Lower leg skin (tissue), 4 donors: ENCODE results near the gene RNF113B. TPM values are rescaled to one million over a fixed set of nuclear protein-coding genes. Genes with fewer than 3 reads are reported as not detected.

Experiments used
- DNase-seq, 2 donors: peaks; one replicate each; pipeline ENCODE4 v3.0.0-alpha.2; 2019; ENCODE audit warnings: low spot score in 2 of 2
- H3K4me3 ChIP-seq: fragments of 200-600 bp; sonication (generic); 2 replicates; pipeline ENCODE4 v1.5.1; 2017; ENCODE audit warnings: mild to moderate bottlenecking, low read depth; ENCODE audit not compliant: poor library complexity, severe bottlenecking
- POLR2A ChIP-seq, 2 donors: fragments of 450-650 bp; IDR thresholded peaks; one replicate each; pipeline ENCODE4 v1.6.1; 2016 to 2017; ENCODE audit warnings: antibody characterized with exemption in 2 of 2, mild to moderate bottlenecking in 1 of 2, moderate library complexity in 1 of 2
- WGBS, 2 donors: methylation state at CpG; one replicate each; pipeline ENCODE4 v1.1.5; 2018; 5-methylcytosine and 5-hydroxymethylcytosine counted together
- intact Hi-C: fragments of 100-400 bp; cut with DNase I; formaldehyde crosslinking; loops from one replicate; pipeline ENCODE4 v1.15.0; 2023; ENCODE audit warnings: low total_unique reads
- total RNA-seq, 4 donors: library from RNA; depleted of rRNA; stranded (reverse); fragments of >200 nt; gene quantifications; one replicate each; pipeline ENCODE4 v1.1.0, GENCODE V29; 2016
- TF ChIP-seq, protein P1 (sequence below), 3 donors: fragments of 450-650 bp; IDR thresholded peaks; one replicate each; pipeline ENCODE4 v1.5.1; 2016; ENCODE audit warnings: antibody characterized with exemption in 3 of 3, mild to moderate bottlenecking in 3 of 3, moderate library complexity in 2 of 3

Gene RNF113B
- total RNA-seq, 4 donors from 2014 or later: not detected

DNA sequence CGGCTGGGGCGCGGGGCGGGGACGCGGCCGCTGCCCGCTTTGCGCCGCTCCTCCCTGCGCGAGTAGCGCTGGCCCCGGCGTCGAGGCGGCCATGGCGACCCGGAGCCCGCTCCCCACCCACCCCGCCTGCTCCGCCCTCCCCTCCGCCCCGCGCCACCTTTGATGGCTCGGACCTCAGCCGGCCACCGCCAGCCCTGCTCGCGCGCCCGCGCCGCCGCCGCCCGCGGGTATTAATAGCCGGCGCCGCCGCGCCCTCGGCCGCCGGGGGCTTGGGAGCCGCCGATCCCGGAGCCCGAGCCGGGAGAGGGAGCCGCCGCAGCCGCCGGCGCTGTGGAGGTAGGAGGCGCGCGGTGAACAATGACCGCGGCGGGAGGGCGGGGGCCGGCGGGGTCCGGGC, 33.9 kb downstream of the RNF113B start:
- intact Hi-C loops: no loop called here
- H3K4me3 ChIP-seq: peak overlapping the region; percentile 66
- no peak for DNase-seq
- WGBS, 2 donors: no CpG with 5 or more reads among the region's 66 CpGs
- no peak for TF ChIP-seq POLR2A (IDR thresholded peaks at IDR 0.05)
- TF ChIP-seq, protein P1, sequence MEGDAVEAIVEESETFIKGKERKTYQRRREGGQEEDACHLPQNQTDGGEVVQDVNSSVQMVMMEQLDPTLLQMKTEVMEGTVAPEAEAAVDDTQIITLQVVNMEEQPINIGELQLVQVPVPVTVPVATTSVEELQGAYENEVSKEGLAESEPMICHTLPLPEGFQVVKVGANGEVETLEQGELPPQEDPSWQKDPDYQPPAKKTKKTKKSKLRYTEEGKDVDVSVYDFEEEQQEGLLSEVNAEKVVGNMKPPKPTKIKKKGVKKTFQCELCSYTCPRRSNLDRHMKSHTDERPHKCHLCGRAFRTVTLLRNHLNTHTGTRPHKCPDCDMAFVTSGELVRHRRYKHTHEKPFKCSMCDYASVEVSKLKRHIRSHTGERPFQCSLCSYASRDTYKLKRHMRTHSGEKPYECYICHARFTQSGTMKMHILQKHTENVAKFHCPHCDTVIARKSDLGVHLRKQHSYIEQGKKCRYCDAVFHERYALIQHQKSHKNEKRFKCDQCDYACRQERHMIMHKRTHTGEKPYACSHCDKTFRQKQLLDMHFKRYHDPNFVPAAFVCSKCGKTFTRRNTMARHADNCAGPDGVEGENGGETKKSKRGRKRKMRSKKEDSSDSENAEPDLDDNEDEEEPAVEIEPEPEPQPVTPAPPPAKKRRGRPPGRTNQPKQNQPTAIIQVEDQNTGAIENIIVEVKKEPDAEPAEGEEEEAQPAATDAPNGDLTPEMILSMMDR (IDR thresholded peaks at IDR 0.05): no peak

DNA sequence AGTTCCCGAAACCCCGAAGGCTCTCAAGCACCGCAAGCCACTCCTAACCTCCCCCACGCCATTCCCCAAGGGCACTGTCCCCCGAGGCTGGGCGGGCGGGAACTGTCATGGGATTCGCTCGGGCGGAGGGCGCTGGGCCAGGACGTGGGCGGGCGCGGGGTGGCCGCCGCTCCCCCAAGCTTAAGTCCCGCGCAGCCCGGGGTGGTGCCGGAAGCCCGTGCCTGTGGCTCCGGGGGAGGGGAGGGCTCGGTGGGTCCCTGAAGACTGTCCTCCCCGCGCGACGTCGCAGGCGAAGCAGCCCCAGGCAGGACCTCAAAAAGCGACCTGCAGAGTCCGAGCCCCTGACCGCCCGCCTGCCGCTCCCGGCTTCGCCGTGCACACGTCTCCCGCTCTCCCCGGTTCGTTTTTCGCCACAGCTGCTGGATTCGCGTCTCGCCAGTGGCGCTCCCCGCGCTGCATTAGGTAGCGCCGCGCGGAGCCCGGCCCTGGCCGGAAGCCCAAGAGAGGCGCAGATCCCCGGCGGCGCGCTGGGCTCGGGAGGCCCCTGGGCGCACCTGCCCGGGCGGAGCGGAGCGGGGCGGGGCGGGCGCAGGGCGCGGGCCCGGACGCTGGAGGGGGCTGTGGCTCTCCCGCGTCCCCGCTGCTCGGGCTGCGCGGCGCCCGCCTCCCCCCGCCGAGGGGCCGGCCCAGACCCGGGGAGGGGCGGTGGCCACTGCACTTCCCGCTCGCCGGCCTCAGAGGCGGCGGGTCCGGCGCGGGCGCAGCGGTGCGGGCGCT, 34.5 kb downstream of the RNF113B start, which contains the start of gene FARP1:
FARP1 (plus strand) TSS at position 715 of the 777 bp plus-strand sequence. CDS start 70,149 bp downstream, outside the sequence.
- H3K4me3 ChIP-seq: peak within 1 kb of the TSS; percentile 66
- 0 to 1% methylated on average over 17 to 43 of the region's 98 CpGs for WGBS, 2 donors
- intact Hi-C loops: no loop called here
- DNase-seq: peak; percentile 45 to 93
- no peak for TF ChIP-seq POLR2A (IDR thresholded peaks at IDR 0.05)
- TF ChIP-seq, protein P1 (IDR thresholded peaks at IDR 0.05): no peak

DNA sequence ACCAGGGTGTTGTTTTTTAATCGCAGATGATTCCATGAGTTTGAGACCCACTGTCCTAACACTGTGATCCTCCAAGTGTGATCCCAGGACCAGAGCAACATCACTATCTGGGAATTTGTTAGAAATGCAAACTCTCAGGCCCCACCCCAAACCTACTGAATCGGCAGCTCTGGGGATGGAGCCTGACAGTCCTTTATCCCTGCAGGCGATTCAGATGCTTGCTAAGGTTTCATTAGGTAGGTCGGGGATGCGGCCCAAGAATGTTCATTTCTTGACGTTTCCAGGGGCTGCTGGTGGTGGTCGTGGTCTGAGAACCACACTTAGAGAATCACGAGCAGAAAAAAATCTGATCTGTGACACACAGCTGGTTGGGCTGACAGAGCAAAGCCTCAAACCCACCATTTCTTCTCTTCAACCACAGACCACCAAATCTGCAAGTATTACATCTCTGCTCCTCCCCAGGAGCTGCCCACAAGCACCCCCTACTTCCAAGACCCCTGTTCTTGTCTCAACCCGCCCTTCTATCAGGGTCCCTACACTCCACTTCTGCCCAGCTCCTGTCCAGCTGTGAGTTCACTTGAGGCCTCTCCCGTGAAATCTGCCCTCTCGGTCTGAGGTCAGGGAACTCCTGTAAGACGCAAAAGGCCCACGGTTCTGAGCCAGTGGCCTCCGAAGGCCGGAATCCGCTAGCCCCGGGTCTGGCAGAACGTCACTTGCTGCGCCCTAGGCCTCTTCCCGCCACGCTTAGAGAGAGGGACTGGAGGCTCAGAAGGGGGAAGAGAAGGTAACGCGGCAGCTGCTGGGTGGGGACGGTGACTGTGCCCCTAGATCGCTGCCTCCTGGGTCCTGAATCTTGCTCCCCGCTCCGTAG, 35.3 kb downstream of the RNF113B start:
- peak overlapping the region; percentile 43 for H3K4me3 ChIP-seq
- TF ChIP-seq, protein P1 (IDR thresholded peaks at IDR 0.05): no peak
- TF ChIP-seq POLR2A (IDR thresholded peaks at IDR 0.05): no peak
- intact Hi-C loops: no loop called here
- WGBS, 2 donors: 34 to 39% methylated on average over 27 of the region's 27 CpGs
- DNase-seq: peak in 1 of 2 donors; percentile 87

DNA sequence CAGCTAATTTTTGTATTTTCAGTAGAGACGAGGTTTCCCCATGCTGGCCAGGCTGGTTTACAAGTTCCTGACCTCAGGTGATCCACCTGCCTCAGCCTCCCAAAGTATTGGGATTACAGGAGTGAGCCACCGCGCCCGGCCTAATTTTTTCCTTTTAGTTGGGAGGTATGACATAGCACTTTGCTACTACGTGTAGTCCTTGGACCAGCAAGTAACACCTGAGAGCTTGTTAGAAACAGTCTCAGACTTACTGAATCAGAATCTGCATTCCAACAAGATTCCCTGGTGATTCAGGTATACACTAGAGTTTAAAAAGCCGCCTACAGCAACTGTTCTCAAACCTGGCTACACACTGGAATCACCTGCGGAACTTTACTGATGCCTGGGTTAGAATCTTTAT, 36.0 kb downstream of the RNF113B start:
- 91 to 94% methylated on average over 7 of the region's 7 CpGs for WGBS, 2 donors
- intact Hi-C loops: no loop called here
- DNase-seq: no peak

DNA sequence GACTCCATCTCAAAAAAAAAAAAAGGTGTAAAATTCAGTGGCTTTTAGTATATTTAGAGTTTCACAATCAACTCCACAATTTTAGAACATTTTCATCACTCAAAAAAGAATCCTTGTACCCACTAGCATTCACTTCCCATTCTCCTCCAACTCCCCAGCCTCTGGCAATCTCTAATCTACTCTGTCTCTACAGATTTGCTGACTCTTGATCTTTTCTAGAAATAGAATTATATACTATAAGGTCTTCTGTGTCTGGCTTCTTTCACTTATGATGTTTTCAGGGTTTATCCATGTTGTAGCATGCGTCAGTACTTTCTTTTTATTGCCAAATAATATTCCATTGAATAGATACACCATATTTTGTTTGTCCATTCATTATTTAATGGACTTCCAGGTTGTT, 42.2 kb downstream of the RNF113B start:
- intact Hi-C loops: no loop called here
- no peak overlapping the region for H3K4me3 ChIP-seq
- DNase-seq: no peak
- TF ChIP-seq, protein P1 (IDR thresholded peaks at IDR 0.05): no peak
- TF ChIP-seq POLR2A (IDR thresholded peaks at IDR 0.05): no peak
- WGBS, 2 donors: 89 to 100% methylated on average over 1 of the region's 1 CpG

More for the DNA sequence above, 36.0 kb downstream of the RNF113B start:
- TF ChIP-seq, protein P1 (IDR thresholded peaks at IDR 0.05): no peak
- TF ChIP-seq POLR2A (IDR thresholded peaks at IDR 0.05): no peak
- no peak overlapping the region for H3K4me3 ChIP-seq
